Pancreas (tissue), 10 donors: Measurements from ENCODE around the gene ENDOV. TPM values are rescaled to one million over a fixed set of nuclear protein-coding genes. Genes with fewer than 3 reads are reported as not detected.
A peak's percentile ranks its signal among the peaks of the same experiment; 100 is the strongest.

Experiments used
- ATAC-seq, 4 donors: fragments of 200-7000 bp; cut with Tn5 transposase; one replicate each; pipeline versions ENCODE4 v1.8.0 to v1.9.1; 2020; ENCODE audit warnings: mild to moderate bottlenecking in 4 of 4, moderate library complexity in 4 of 4
- DNase-seq, 6 donors: peaks; one replicate each; pipeline ENCODE4 v3.0.0-alpha.2; 2020
- FAIRE-seq: peaks from 2 replicates; lab custom pipeline; 2012; peaks lifted over from hg19 to GRCh38; lab: Jason Lieb, UNC
- H3K27ac ChIP-seq, 4 donors: fragments of 200-600 bp; sonication (generic); 1 replicate in 3 of 4; 2 replicates in 1 of 4; pipeline versions ENCODE4 v1.5.0 to v1.8.0; 2020
- H3K27me3 ChIP-seq, 4 donors: fragments of 200-600 bp; one replicate each; pipeline ENCODE4 v1.8.0; 2021
- H3K36me3 ChIP-seq, 3 donors: fragments of 200-600 bp; sonication (generic) in 1 of 3; one replicate each; pipeline versions ENCODE4 v1.5.0 to v1.8.0; 2020 to 2021
- H3K4me1 ChIP-seq, 3 donors: fragments of 200-600 bp; one replicate each; pipeline ENCODE4 v1.8.0; 2021
- H3K4me3 ChIP-seq, 4 donors: fragments of 200-600 bp; sonication (generic) in 2 of 4; one replicate each; pipeline versions ENCODE4 v1.5.0 to v1.8.0; 2020 to 2021
- H3K9me3 ChIP-seq, 4 donors: fragments of 200-600 bp; one replicate each; pipeline ENCODE4 v1.8.0; 2021
- WGBS, 2 donors: extraction: QIAGEN DNeasy Blood & Tissue Kit; methylation state at CpG; one replicate each; pipeline ENCODE4 v1.1.7; 2013; 5-methylcytosine and 5-hydroxymethylcytosine counted together
- intact Hi-C, 3 donors: fragments of 100-400 bp; cut with DNase I; formaldehyde crosslinking; loops; one replicate each; pipeline versions ENCODE4 v1.11.1 to v1.14.2; 2022
- polyA plus RNA-seq, 2 donors: library from polyadenylated mRNA; stranded (reverse); fragments of 200-250 nt; gene quantifications; one replicate each; pipeline ENCODE4 v1.2.3, GENCODE V29; 2013
- total RNA-seq, 6 donors: library from RNA; stranded (reverse); fragmentation: NEBNext Ultra II Directional in 4 of 6; extraction: Animal tissue kit (Norgen Biotek cat#: 25700) in 4 of 6; gene quantifications; one replicate each; pipeline versions ENCODE4 v1.2.1 to v1.2.4, GENCODE V29; 2021 to 2023
- TF ChIP-seq, protein P1 (sequence below), 4 donors: fragments of 200-600 bp; sonication (generic) in 3 of 4; IDR thresholded peaks; one replicate each; pipeline versions ENCODE4 v1.5.0 to v1.8.0; 2021; ENCODE audit warnings: antibody characterized with exemption in 4 of 4
- donor health status: healthy with polysubstance abuse.
- donor health status: DM: no; HTN: no; CAD: no; lungs with moderate emphysema.
- donor health status: DM: no; HTN: no; CAD: no.
- donor health status: control.
- donor health status: control.
- donor health status: Bipolar disorder and iron deficiency.
- donor health status: DM: yes; HTN: yes; CAD: no.
- donor health status: DM: no; HTN: no; CAD: no.
- donor health status: DM: no; HTN: no; CAD: no.
- donor health status: DM: yes; HTN: yes; CAD: no.

The ENDOV gene
- total and polyA plus RNA-seq, 8 donors = 8.7 to 20.4 (median 12.9) TPM

- Histone ChIP-seq H3K4me1 (peaks cover 0 to 8% (median 4%) of the 10 kb centered on the region in 3 donors), H3K27ac (no peak overlapping the region), H3K4me3 (peak overlapping the region in 2 of 4 donors; percentile 61 to 89), H3K27me3 (no peaks in the 10 kb centered on the region), H3K9me3 (no peaks in the 10 kb centered on the region), H3K36me3 (no peaks in the 10 kb centered on the region)
- DNase-seq (peak in 4 of 6 donors; percentile 42 to 65 (median 50)), FAIRE-seq (no peak), ATAC-seq (no peak)
- TF ChIP-seq, protein P1, sequence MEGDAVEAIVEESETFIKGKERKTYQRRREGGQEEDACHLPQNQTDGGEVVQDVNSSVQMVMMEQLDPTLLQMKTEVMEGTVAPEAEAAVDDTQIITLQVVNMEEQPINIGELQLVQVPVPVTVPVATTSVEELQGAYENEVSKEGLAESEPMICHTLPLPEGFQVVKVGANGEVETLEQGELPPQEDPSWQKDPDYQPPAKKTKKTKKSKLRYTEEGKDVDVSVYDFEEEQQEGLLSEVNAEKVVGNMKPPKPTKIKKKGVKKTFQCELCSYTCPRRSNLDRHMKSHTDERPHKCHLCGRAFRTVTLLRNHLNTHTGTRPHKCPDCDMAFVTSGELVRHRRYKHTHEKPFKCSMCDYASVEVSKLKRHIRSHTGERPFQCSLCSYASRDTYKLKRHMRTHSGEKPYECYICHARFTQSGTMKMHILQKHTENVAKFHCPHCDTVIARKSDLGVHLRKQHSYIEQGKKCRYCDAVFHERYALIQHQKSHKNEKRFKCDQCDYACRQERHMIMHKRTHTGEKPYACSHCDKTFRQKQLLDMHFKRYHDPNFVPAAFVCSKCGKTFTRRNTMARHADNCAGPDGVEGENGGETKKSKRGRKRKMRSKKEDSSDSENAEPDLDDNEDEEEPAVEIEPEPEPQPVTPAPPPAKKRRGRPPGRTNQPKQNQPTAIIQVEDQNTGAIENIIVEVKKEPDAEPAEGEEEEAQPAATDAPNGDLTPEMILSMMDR (IDR thresholded peaks at IDR 0.05) = no peak
- WGBS, 2 donors = 48 to 62% methylated on average over 19 of the region's 19 CpGs
- intact Hi-C loops = no loop called here
Measured at GRCh38 chr17:80453126-80453997, 38.4 kb downstream of the ENDOV start.

- FAIRE-seq (no peak), ATAC-seq (peak; percentile 33 to 42 (median 41)), DNase-seq (peak in 2 of 6 donors; percentile 33 to 67)
- no peaks in the 10 kb centered on the region for H3K9me3 ChIP-seq
- H3K27ac ChIP-seq = peak overlapping the region; percentile 95 to 98 (median 96)
- no peaks in the 10 kb centered on the region for H3K27me3 ChIP-seq
- WGBS, 2 donors = 24 to 33% methylated on average over 35 to 36 of the region's 36 CpGs
- intact Hi-C loops = no loop called here
- no peaks in the 10 kb centered on the region for H3K36me3 ChIP-seq
- TF ChIP-seq, protein P1 (IDR thresholded peaks at IDR 0.05) = no peak
- peaks cover 0 to 8% (median 4%) of the 10 kb centered on the region in 3 donors for H3K4me1 ChIP-seq
- peak overlapping the region; percentile 61 to 89 (median 74) for H3K4me3 ChIP-seq
Measured at GRCh38 chr17:80453998-80454556, 39.1 kb downstream of the ENDOV start.

DNA sequence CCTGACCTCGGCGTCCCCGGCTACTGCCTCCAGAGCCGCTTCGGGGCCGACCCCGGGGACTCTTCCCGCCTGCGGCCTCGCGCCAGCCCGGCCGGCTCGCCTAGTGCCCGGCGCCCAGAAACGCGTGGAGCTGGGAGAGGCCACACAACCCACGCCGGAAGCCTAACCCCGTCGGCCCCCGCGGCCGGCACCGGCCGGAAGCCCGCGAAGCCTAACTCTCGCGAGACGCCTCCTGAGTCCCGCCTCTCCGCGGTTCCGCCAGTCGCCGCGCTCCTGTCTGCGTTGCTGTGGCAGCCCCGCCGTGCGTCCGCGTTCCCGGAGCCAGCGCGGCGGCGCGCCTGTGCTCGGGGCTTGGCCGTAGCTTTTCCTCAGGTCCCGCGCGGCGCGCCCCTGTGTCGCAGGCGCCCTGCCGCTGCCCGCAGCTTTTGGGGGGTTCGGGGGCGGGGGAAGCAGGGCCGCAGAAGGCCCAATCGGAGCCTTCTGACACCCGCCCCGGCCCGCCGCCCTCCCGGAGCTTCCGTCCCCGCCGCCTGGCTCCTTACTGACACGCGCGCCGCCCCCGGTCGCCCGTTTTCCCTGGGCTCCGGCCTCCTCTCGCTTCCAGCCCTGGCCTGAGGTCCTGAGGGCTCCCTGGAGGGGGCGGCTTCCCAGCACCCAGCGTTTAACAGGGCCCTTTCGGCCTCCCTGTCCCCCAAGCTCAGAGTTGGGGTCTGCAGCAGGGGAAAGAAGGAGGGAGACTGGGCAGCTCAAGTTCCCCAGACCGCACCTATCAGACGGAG is 39.8 kb downstream of the ENDOV start:
- H3K4me1 ChIP-seq = peaks cover 0 to 8% (median 4%) of the 10 kb centered on the region in 3 donors
- TF ChIP-seq, protein P1 (IDR thresholded peaks at IDR 0.05) = no peak
- H3K27ac ChIP-seq = peak overlapping the region; percentile 95 to 98 (median 96)
- H3K4me3 ChIP-seq = peak overlapping the region; percentile 61 to 89 (median 74)
- 0% methylated on average over 38 to 88 of the region's 88 CpGs for WGBS, 2 donors
- no peak for FAIRE-seq
- no peaks in the 10 kb centered on the region for H3K9me3 ChIP-seq
- DNase-seq = peak; percentile 96 to 99 (median 97)
- H3K27me3 ChIP-seq = no peaks in the 10 kb centered on the region
- peak; percentile 95 to 98 (median 96) for ATAC-seq
- no peaks in the 10 kb centered on the region for H3K36me3 ChIP-seq
- intact Hi-C loops = no loop called here

DNA sequence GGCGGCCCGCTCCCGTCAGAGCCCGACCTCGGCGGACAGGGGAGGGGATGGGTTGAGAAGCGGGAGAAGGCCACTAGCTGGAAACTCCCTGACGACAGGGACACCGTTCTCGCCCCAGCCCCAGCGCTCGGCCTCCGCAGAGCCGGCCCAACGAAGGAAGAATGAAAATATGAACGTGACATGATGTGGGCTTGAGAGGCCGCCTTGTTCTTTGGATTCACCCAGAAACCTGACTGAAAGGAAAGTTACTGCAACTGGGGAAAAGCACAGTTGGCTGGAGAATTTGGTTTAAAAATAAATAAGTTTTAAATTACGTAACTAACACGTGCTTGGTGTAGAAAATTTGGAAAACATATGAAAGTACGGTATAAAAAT is 40.4 kb downstream of the ENDOV start:
- peak in 4 of 6 donors; percentile 56 to 85 (median 74) for DNase-seq
- peak; percentile 55 to 58 (median 56) for ATAC-seq
- H3K9me3 ChIP-seq = no peaks in the 10 kb centered on the region
- H3K4me1 ChIP-seq = peaks cover 0 to 8% (median 4%) of the 10 kb centered on the region in 3 donors
- H3K36me3 ChIP-seq = no peaks in the 10 kb centered on the region
- H3K4me3 ChIP-seq = peak overlapping the region; percentile 61 to 89 (median 74)
- 6 to 8% methylated on average over 20 of the region's 20 CpGs for WGBS, 2 donors
- intact Hi-C loops = no loop called here
- peak overlapping the region; percentile 95 to 98 (median 96) for H3K27ac ChIP-seq
- FAIRE-seq = no peak
- TF ChIP-seq, protein P1 (IDR thresholded peaks at IDR 0.05) = no peak
- no peaks in the 10 kb centered on the region for H3K27me3 ChIP-seq
